T1000 (cell line): ENCODE data around the gene ZFYVE9.

ENCODE experiments used
- DNase-seq: peaks from one replicate; lab custom pipeline; 2025; ENCODE audit warnings: mixed read lengths; lab: John Stamatoyannopoulos, UW

Gene ZFYVE9

GRCh38 chr1:52249831-52250230 lies 107.9 kb downstream of the ZFYVE9 start:
- DNase-seq, result no peak

- no peak for DNase-seq
Measured at GRCh38 chr1:52253421-52253820, 111.5 kb downstream of the ZFYVE9 start.

GRCh38 chr1:52259886-52260285 lies 118.0 kb downstream of the ZFYVE9 start:
- DNase-seq, result no peak

- DNase-seq, result no peak
Measured at GRCh38 chr1:52263153-52263910, 121.4 kb downstream of the ZFYVE9 start.

GRCh38 chr1:52264530-52265115 lies 122.7 kb downstream of the ZFYVE9 start:
- DNase-seq, result no peak

- DNase-seq, result no peak
Measured at GRCh38 chr1:52266507-52266906, 124.6 kb downstream of the ZFYVE9 start.

GRCh38 chr1:52268372-52268771 lies 126.5 kb downstream of the ZFYVE9 start:
- DNase-seq, result no peak

- DNase-seq, result no peak
Measured at GRCh38 chr1:52281518-52281917, 139.6 kb downstream of the ZFYVE9 start.

- peak; percentile 32 for DNase-seq
Measured at GRCh38 chr1:52288286-52288685, 146.4 kb downstream of the ZFYVE9 start.

- no peak for DNase-seq
Measured at GRCh38 chr1:52294580-52294979, 152.7 kb downstream of the ZFYVE9 start.

- no peak for DNase-seq
Measured at GRCh38 chr1:52296345-52296744, 154.5 kb downstream of the ZFYVE9 start.

GRCh38 chr1:52305417-52306226 lies 163.7 kb downstream of the ZFYVE9 start:
- DNase-seq, result no peak

GRCh38 chr1:52306227-52307006 lies 164.5 kb downstream of the ZFYVE9 start:
- DNase-seq, result no peak

- no peak for DNase-seq
Measured at GRCh38 chr1:52321061-52321460, 179.2 kb downstream of the ZFYVE9 start.

GRCh38 chr1:52323731-52324130 lies 181.8 kb downstream of the ZFYVE9 start:
- no peak for DNase-seq

- no peak for DNase-seq
Measured at GRCh38 chr1:52325786-52326185, 183.9 kb downstream of the ZFYVE9 start.

- no peak for DNase-seq
Measured at GRCh38 chr1:52328615-52329014, 186.7 kb downstream of the ZFYVE9 start.

GRCh38 chr1:52332411-52332810 lies 190.5 kb downstream of the ZFYVE9 start:
- DNase-seq, result no peak

- no peak for DNase-seq
Measured at GRCh38 chr1:52334906-52335528, 193.1 kb downstream of the ZFYVE9 start.

- DNase-seq, result no peak
Measured at GRCh38 chr1:52337439-52337838, 195.6 kb downstream of the ZFYVE9 start.

- DNase-seq, result no peak
Measured at GRCh38 chr1:52341655-52342260, 199.9 kb downstream of the ZFYVE9 start.
